Measurements from ENCODE around the gene IHH.
A peak's percentile ranks its signal among the peaks of the same experiment; 100 is the strongest.

Gene IHH

GRCh38 chr2:219058541-219059374, 2.0 kb downstream of the IHH start:
- ChIA-PET POLR2A (no interaction called here), CTCF (interaction anchor here (0.6 to 28.6 kb wide), 40 partner anchors 8 to 297 kb away, joined by 3 to 709 read pairs (median 5); partner anchors contain the start of genes CFAP65 and NHEJ1)
- no peak overlapping the region for H3K4me3 ChIP-seq (ENCODE audit: low read depth, low read length)
- no peak for DNase-seq (ENCODE audit: low read depth, low spot score)
- TF ChIP-seq CTCF (IDR thresholded peaks at IDR 0.05; ENCODE audit: insufficient read depth, low read length, missing control alignments): no peak

GRCh38 chr2:219057709-219058540, 2.8 kb downstream of the IHH start:
- peak; percentile 96 for TF ChIP-seq CTCF (IDR thresholded peaks at IDR 0.05; ENCODE audit: insufficient read depth, low read length, missing control alignments)
- H3K4me3 ChIP-seq (ENCODE audit: low read depth, low read length): no peak overlapping the region
- no peak for DNase-seq (ENCODE audit: low read depth, low spot score)
- CTCF ChIA-PET: interaction anchor here (0.6 to 28.6 kb wide), 39 partner anchors 7 to 298 kb away, joined by 3 to 709 read pairs (median 5); partner anchors contain the start of genes CFAP65 and NHEJ1
- POLR2A ChIA-PET: no interaction called here

- ChIA-PET POLR2A (no interaction called here), CTCF (interaction anchor here (0.9 to 28.6 kb wide), 20 partner anchors 14 to 241 kb away, joined by 3 to 709 read pairs (median 8); partner anchors contain the start of genes CFAP65 and NHEJ1)
- no peak for DNase-seq (ENCODE audit: low read depth, low spot score)
- H3K4me3 ChIP-seq (ENCODE audit: low read depth, low read length): no peak overlapping the region
- TF ChIP-seq CTCF (IDR thresholded peaks at IDR 0.05; ENCODE audit: insufficient read depth, low read length, missing control alignments): no peak
Measured at GRCh38 chr2:219056896-219057708, 3.6 kb downstream of the IHH start.

- ChIA-PET CTCF (interaction anchor here (1.3 to 28.6 kb wide), 6 partner anchors 14 to 95 kb away, joined by 3 to 709 read pairs (median 110); partner anchors contain the start of gene NHEJ1), POLR2A (no interaction called here)
- DNase-seq (ENCODE audit: low read depth, low spot score): no peak
- TF ChIP-seq CTCF (IDR thresholded peaks at IDR 0.05; ENCODE audit: insufficient read depth, low read length, missing control alignments): no peak
- no peak overlapping the region for H3K4me3 ChIP-seq (ENCODE audit: low read depth, low read length)
Measured at GRCh38 chr2:219056176-219056895, 4.4 kb downstream of the IHH start.

- no peak for TF ChIP-seq CTCF (IDR thresholded peaks at IDR 0.05; ENCODE audit: insufficient read depth, low read length, missing control alignments)
- ChIA-PET CTCF (interaction anchor here (0.8 to 28.6 kb wide), 7 partner anchors 8 to 179 kb away, joined by 3 to 709 read pairs (median 7); partner anchors contain the start of gene NHEJ1), POLR2A (no interaction called here)
- no peak overlapping the region for H3K4me3 ChIP-seq (ENCODE audit: low read depth, low read length)
- no peak for DNase-seq (ENCODE audit: low read depth, low spot score)
Measured at GRCh38 chr2:219054956-219055903, 5.5 kb downstream of the IHH start.
